Transverse colon (tissue), 4 donors: Measurements from ENCODE around the gene MYMK. TPM values are rescaled to one million over a fixed set of nuclear protein-coding genes. Genes with fewer than 3 reads are reported as not detected.

Experiments
- DNase-seq: peaks from one replicate; pipeline ENCODE4 v3.0.0-alpha.2; 2019
- H3K27ac ChIP-seq, 4 donors: fragments of 200-600 bp; sonication (generic); 2 replicates each; pipeline ENCODE4 v1.5.1; 2016 to 2018; ENCODE audit warnings: inconsistent platforms in 4 of 4
- H3K27me3 ChIP-seq: fragments of 200-600 bp; sonication (generic); 2 replicates; pipeline ENCODE4 v1.5.1; 2017; ENCODE audit warnings: inconsistent platforms
- H3K36me3 ChIP-seq, 4 donors: fragments of 200-600 bp; sonication (generic); 2 replicates each; pipeline ENCODE4 v1.5.1; 2017 to 2019; ENCODE audit warnings: inconsistent platforms in 4 of 4
- H3K4me1 ChIP-seq, 4 donors: fragments of 200-600 bp; sonication (generic); 2 replicates each; pipeline ENCODE4 v1.5.1; 2017 to 2020; ENCODE audit warnings: inconsistent platforms in 4 of 4
- H3K4me3 ChIP-seq, 4 donors: fragments of 200-600 bp; sonication (generic); 1 replicate in 1 of 4; 2 replicates in 3 of 4; pipeline versions ENCODE4 v1.5.1 to v1.6.1; 2017 to 2019; ENCODE audit warnings: inconsistent platforms in 4 of 4
- H3K9me3 ChIP-seq, 2 donors: fragments of 200-600 bp; sonication (generic); 2 replicates each; pipeline ENCODE4 v1.5.1; 2017 to 2019; ENCODE audit warnings: inconsistent platforms in 2 of 2
- CTCF ChIP-seq, 5 experiments: fragments of 200-600 bp in 3 of 5; fragments of 450-650 bp in 2 of 5; sonication (generic) in 3 of 5; IDR thresholded peaks; 1 replicate in 2 of 5; 2 replicates in 3 of 5; pipeline ENCODE4 v1.5.1; 2016 to 2017; ENCODE audit warnings: antibody characterized with exemption in 5 of 5, inconsistent platforms in 3 of 5, mild to moderate bottlenecking in 2 of 5, moderate library complexity in 1 of 5
- EP300 ChIP-seq: sonication (generic); formaldehyde crosslinking; IDR thresholded peaks from one replicate; pipeline ENCODE4 v1.6.1; 2017; ENCODE audit warnings: antibody characterized with exemption, low read depth
- POLR2A ChIP-seq: fragments of 450-650 bp; IDR thresholded peaks from one replicate; pipeline ENCODE4 v1.6.1; 2016; ENCODE audit warnings: antibody characterized with exemption, mild to moderate bottlenecking, moderate library complexity
- POLR2AphosphoS5 ChIP-seq, 3 donors: sonication (generic); formaldehyde crosslinking; IDR thresholded peaks; one replicate each; pipeline ENCODE4 v1.6.1; 2016; ENCODE audit warnings: antibody characterized with exemption in 3 of 3
- WGBS, 2 donors: methylation state at CpG; one replicate each; pipeline ENCODE4 v1.1.5; 2018; ENCODE audit warnings: low coverage in 1 of 2; 5-methylcytosine and 5-hydroxymethylcytosine counted together
- in situ Hi-C, 4 donors: fragments of 200-750 bp; cut with MboI; loops; one replicate each; pipeline versions ENCODE4 v1.15.0 to v1.15.1; 2017; ENCODE audit warnings: low sequenced_read_pairs in 3 of 4, low pct_ligation_motif_present in 1 of 4, low pct_unique_long_range_greater_than_20kb in 1 of 4
- intact Hi-C: fragments of 100-400 bp; cut with DNase I; formaldehyde crosslinking; loops from one replicate; pipeline ENCODE4 v1.15.1; 2023; ENCODE audit warnings: low total_unique reads
- total RNA-seq, 4 donors: library from RNA; depleted of rRNA; stranded (reverse); fragments of >200 nt; gene quantifications; one replicate each; pipeline ENCODE4 v1.1.0, GENCODE V29; 2016

MYMK gene
- total RNA-seq, 4 donors from 2014 or later, result not detected

- no peak for TF ChIP-seq POLR2AphosphoS5 (IDR thresholded peaks at IDR 0.05)
- no peak for TF ChIP-seq CTCF (IDR thresholded peaks at IDR 0.05)
- TF ChIP-seq POLR2A, result no peak
- Histone ChIP-seq H3K9me3 (no peaks in the 10 kb centered on the region), H3K27me3 (peaks cover 28% of the 10 kb centered on the region), H3K27ac (peak overlapping the region; percentile 5 to 68 (median 52)), H3K4me3 (no peak overlapping the region), H3K36me3 (no peaks in the 10 kb centered on the region), H3K4me1 (peaks cover 12 to 23% (median 14%) of the 10 kb centered on the region in 4 donors)
- no peak for DNase-seq
- in situ Hi-C loops, result loop anchor here in 2 of 4 donors (10.0 to 25.0 kb wide), 2 partner anchors 178 to 191 kb away; no protein-coding TSS in a partner anchor
- intact Hi-C loops, result loop anchor here (5.0 kb wide), 1 partner anchor 193 kb away; no protein-coding TSS in a partner anchor
- 37% methylated on average over 8 of the region's 9 CpGs; no CpG with 5 or more reads in 1 of the 2 donors for WGBS, 2 donors
Measured at GRCh38 chr9:133533857-133534256, 9.1 kb upstream of the MYMK start.

DNA sequence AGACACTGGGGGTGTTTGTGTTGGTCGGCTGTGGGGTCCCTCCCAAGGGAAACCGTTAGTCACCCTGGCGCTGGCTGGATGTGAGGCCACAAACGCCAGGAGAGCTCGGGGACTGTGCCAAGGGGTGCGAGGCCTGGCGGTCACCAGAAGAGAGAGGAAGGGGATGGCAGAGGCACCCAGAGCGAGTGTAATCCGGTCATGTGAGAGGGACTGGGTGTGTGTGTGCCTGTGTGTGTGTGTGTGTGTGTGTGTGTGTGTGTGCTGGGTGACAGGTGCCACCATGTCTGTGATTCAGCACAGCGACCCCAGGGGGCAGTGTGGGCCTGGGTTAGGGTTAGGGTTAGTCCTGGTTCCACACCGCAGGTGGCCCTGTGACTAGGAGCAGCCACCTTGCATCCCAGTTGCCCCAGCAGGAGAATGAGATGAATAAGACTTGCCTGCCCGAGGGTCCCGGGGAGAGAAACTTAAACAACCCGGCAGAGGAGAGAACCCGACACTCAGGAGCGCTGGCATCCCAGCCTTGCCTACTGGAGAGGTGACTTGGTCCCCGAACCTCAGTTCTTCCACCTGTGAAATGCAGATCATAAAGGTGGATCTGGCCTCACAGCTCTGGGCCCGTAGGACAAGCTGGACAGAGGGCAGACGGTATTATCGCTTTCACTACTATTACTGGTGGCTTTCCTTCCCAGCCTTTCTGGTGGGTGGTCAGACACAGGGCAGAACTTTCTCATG lies 8.3 kb upstream of the MYMK start:
- intact Hi-C loops, result loop anchor here (5.0 kb wide), 1 partner anchor 194 kb away; no protein-coding TSS in a partner anchor
- in situ Hi-C loops, result loop anchor here in 2 of 4 donors (10.0 to 25.0 kb wide), 2 partner anchors 179 to 192 kb away; no protein-coding TSS in a partner anchor
- DNase-seq, result peak; percentile 86
- Histone ChIP-seq H3K4me3 (no peak overlapping the region), H3K9me3 (no peaks in the 10 kb centered on the region), H3K27ac (no peak overlapping the region), H3K4me1 (peaks cover 14 to 29% (median 18%) of the 10 kb centered on the region in 4 donors), H3K36me3 (no peaks in the 10 kb centered on the region), H3K27me3 (peaks cover 31% of the 10 kb centered on the region)
- WGBS, 2 donors, result 51% methylated on average over 20 of the region's 20 CpGs; no CpG with 5 or more reads in 1 of the 2 donors
- TF ChIP-seq CTCF (IDR thresholded peaks at IDR 0.05), result peak; percentile 43 to 85 (median 55)
- TF ChIP-seq POLR2A, result no peak
- TF ChIP-seq POLR2AphosphoS5 (IDR thresholded peaks at IDR 0.05), result no peak
- no peak for TF ChIP-seq EP300

DNA sequence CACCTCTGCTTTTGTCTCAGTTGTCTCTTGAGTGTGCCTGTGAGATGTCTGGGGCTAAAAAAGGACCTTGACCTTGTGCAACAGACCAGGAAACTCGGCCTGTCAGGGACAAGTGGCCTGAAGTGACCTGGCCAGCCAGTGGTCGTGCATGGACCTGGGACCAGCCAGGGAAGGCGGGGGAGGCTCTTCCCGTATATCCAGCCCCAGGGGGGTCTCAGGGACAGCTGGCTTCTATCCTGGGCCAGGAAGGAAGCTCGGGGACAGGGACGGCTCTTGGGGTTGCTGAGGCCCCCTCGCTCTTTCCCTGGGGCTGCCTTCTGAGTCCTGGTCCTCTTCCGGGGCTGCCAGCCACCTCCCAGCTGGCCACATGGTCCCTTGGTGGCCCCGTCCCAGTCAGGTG lies 6.5 kb upstream of the MYMK start:
- in situ Hi-C loops (loop anchor here in 2 of 4 donors (10.0 to 25.0 kb wide), 2 partner anchors 181 to 194 kb away; no protein-coding TSS in a partner anchor), intact Hi-C loops (loop anchor here (5.0 kb wide), 1 partner anchor 196 kb away; no protein-coding TSS in a partner anchor)
- 76% methylated on average over 9 of the region's 9 CpGs; no CpG with 5 or more reads in 1 of the 2 donors for WGBS, 2 donors
- no peak for TF ChIP-seq POLR2A
- no peak for TF ChIP-seq CTCF (IDR thresholded peaks at IDR 0.05)
- no peak for TF ChIP-seq POLR2AphosphoS5 (IDR thresholded peaks at IDR 0.05)
- no peaks in the 10 kb centered on the region for H3K36me3 ChIP-seq
- H3K27ac ChIP-seq, result no peak overlapping the region
- no peak overlapping the region for H3K4me3 ChIP-seq
- H3K4me1 ChIP-seq, result peaks cover 14 to 46% (median 27%) of the 10 kb centered on the region in 4 donors
- H3K9me3 ChIP-seq, result no peaks in the 10 kb centered on the region
- peaks cover 35% of the 10 kb centered on the region for H3K27me3 ChIP-seq
- no peak for DNase-seq

DNA sequence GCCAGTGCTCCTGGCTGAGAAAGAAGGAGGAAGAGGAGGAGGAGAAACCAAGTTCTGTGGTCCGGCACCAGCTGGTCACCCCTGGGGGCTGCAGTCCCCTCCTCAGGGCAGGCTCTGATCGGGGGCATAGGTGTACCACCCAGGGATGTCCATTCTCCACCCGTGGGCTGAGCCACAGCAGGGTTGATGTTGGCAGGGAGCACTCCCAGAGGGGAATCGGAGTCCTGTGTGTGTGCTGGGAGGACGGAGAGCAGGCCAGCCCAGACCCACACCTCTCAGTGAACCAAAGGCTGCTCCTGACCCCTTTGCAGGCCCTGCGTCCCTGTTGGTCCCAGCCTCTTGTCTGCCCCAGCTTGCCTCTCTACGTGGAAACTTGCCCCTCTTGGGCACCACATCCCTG lies 5.1 kb upstream of the MYMK start:
- intact Hi-C loops (loop anchor here (5.0 kb wide), 1 partner anchor 197 kb away; no protein-coding TSS in a partner anchor), in situ Hi-C loops (loop anchor here in 2 of 4 donors (10.0 to 25.0 kb wide), 2 partner anchors 182 to 195 kb away; no protein-coding TSS in a partner anchor)
- TF ChIP-seq POLR2A (no peak), CTCF (IDR thresholded peaks at IDR 0.05) (no peak), POLR2AphosphoS5 (IDR thresholded peaks at IDR 0.05) (no peak), EP300 (no peak)
- no peak for DNase-seq
- Histone ChIP-seq H3K9me3 (no peaks in the 10 kb centered on the region), H3K4me1 (peaks cover 12 to 39% (median 22%) of the 10 kb centered on the region in 4 donors), H3K36me3 (no peaks in the 10 kb centered on the region), H3K27me3 (peaks cover 25% of the 10 kb centered on the region), H3K27ac (no peak overlapping the region), H3K4me3 (no peak overlapping the region)
- 85% methylated on average over 7 of the region's 7 CpGs; no CpG with 5 or more reads in 1 of the 2 donors for WGBS, 2 donors
